ENCODE results near the gene SHMT2.

The SHMT2 gene

DNA sequence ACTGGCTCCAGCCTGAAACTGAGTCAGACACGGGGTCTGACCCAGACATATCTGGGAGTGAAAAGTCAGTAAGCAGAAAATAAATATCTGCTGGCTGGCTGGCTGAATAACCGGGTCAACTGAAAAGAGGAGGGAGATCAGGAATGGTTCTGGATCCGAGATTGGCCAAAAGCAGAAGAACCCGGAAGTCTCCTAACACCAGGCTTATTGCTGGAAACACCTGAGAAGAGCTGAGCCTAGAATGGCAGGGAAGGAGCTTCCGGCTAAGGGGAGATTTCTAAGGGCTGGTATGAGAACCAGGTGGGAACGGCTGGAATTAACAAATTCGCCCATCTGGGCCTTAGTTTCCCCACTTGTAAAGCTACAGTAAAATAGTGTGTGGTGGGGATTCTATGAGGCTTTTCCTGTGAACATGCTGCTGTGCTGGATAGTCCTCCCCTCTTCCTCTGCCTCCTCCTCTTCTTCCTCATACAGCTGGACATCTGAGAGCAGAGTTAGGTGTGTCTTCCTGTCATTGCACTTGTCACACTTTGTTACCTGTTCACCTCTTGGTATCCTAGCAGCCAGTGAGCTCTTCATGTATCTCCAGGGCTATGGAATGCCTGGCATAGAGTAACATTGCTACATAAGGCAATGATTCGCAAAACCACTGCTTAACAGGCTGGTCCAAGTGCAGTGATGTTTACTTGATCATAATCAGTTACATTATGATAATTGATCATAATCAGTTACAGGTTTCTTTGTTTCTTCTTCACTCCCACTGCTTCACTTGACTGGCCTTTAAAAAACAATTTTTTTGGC, 2.0 kb upstream of the SHMT2 start:
- DNase-seq: no peak

GRCh38 chr12:57229046-57229633, 371 bp upstream of the SHMT2 start:
- DNase-seq: no peak

GRCh38 chr12:57230381-57231155, 1.1 kb downstream of the SHMT2 start:
- DNase-seq: no peak

- DNase-seq: no peak
Measured at GRCh38 chr12:57231276-57232021, 1.9 kb downstream of the SHMT2 start.

DNA sequence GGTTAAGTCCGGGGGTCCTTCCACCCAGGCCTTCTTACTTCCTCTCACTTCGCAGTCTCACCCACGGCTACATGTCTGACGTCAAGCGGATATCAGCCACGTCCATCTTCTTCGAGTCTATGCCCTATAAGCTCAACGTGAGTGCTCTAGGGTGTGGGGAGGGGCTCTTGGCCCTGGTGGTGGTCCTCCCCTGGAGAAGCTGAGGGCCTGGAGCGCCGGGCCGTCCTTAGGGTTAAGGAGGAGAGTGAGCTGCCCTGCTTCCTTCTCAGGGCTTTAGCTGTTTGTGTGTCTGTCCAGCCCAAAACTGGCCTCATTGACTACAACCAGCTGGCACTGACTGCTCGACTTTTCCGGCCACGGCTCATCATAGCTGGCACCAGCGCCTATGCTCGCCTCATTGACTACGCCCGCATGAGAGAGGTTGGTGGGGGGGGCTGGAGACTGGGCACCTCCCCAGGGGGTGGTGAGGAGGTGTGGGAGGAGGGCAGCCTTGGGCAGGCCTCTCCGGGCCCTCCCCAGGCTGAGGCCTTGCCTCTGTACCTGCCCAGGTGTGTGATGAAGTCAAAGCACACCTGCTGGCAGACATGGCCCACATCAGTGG, 2.7 kb downstream of the SHMT2 start:
- DNase-seq: no peak

DNA sequence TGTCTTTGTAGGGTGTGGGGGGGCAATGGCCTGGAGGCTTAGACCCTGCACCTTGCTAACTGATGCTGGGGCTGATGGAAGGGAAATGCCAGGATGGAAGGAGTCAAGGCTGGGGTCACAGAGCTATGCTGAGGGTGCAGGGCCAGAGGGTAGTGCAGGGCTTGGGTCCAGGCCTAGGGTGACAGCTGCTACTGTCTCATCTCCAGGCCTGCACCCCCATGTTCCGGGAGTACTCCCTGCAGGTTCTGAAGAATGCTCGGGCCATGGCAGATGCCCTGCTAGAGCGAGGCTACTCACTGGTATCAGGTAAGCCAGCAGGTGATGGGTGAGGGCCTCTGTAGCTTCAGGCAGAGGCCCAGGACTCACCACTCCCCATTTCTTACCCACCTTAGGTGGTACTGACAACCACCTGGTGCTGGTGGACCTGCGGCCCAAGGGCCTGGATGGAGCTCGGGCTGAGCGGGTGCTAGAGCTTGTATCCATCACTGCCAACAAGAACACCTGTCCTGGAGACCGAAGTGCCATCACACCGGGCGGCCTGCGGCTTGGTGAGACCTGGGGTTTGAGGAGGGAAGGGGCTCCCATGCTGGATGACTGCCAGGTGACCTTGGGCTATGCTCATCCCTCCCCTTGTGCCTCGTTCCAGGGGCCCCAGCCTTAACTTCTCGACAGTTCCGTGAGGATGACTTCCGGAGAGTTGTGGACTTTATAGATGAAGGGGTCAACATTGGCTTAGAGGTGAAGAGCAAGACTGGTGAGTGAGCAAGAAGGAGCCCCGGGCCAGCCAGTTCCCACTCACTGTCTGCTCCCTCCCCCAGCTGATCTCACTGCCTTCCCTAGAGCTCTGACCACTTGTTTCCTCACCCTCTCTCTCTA, 4.1 kb downstream of the SHMT2 start:
- no peak for DNase-seq

DNA sequence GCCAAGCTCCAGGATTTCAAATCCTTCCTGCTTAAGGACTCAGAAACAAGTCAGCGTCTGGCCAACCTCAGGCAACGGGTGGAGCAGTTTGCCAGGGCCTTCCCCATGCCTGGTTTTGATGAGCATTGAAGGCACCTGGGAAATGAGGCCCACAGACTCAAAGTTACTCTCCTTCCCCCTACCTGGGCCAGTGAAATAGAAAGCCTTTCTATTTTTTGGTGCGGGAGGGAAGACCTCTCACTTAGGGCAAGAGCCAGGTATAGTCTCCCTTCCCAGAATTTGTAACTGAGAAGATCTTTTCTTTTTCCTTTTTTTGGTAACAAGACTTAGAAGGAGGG, 4.7 kb downstream of the SHMT2 start:
- DNase-seq: no peak

DNA sequence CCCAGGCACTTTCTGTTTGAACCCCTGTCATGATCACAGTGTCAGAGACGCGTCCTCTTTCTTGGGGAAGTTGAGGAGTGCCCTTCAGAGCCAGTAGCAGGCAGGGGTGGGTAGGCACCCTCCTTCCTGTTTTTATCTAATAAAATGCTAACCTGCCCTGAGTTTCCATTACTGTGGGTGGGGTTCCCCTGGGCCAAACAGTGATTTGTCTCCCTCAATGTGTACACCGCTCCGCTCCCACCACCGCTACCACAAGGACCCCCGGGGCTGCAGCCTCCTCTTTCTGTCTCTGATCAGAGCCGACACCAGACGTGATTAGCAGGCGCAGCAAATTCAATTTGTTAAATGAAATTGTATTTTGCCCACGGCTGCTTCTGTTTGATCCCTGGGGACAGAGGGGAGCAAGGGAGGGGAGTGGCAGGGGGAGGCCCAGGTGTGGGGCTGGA, 5.1 kb downstream of the SHMT2 start:
- no peak for DNase-seq

GRCh38 chr12:57235017-57235727, 5.7 kb downstream of the SHMT2 start:
- DNase-seq: peak; percentile 56

- no peak for DNase-seq
Measured at GRCh38 chr12:57235728-57236131, 6.2 kb downstream of the SHMT2 start.

- no peak for DNase-seq
Measured at GRCh38 chr12:57236201-57236924, 6.9 kb downstream of the SHMT2 start.

- no peak for DNase-seq
Measured at GRCh38 chr12:57236925-57237595, 7.5 kb downstream of the SHMT2 start.

GRCh38 chr12:57237596-57237931, 8.1 kb downstream of the SHMT2 start:
- DNase-seq: no peak

DNA sequence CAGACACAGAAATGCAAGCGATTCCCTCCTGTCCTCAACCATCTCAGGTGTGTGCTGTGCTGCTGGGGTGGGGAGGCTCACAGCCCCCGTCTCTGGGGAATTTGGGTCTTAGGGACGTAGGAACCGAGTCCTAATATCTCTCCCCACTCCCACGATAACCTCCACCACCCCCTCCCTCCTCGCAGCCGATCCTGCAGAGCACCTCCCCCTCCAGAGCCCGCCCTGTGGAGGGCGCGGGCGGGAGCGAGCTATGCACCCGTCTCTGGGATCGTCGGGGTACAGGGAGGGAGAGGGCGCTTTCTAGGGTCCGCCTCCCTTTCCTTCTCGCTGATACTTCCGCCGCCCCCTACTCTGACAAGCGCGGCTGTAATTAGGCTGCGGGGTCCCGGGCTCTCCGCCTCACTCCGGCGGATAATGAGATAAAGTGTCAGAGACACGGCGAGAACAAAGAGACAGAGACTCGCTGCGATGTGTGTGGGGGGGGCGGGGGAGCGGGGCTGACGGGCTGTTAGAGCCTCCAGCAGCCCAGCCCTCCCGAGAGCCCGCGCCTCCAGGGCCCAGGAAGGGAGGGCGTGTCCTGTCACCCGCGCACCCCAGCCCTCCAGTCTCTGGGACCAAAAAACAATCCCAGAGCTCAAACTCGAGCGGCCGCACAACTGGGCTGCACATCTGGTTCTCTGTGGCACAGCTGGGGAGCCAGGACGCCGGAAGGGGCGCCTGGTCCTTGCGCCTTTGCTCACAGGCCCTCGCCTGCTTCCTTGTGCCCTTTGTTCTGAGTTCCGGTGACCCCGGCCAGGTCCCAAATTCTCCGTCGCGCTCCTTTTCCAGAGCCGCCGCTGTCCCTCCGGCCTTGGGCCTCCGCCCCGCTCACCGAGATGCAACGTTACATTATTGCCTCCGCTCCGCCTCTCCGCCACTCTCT, 8.7 kb downstream of the SHMT2 start:
- DNase-seq: no peak

- DNase-seq: peak; percentile 86
Measured at GRCh38 chr12:57238854-57239554, 9.5 kb downstream of the SHMT2 start.

DNA sequence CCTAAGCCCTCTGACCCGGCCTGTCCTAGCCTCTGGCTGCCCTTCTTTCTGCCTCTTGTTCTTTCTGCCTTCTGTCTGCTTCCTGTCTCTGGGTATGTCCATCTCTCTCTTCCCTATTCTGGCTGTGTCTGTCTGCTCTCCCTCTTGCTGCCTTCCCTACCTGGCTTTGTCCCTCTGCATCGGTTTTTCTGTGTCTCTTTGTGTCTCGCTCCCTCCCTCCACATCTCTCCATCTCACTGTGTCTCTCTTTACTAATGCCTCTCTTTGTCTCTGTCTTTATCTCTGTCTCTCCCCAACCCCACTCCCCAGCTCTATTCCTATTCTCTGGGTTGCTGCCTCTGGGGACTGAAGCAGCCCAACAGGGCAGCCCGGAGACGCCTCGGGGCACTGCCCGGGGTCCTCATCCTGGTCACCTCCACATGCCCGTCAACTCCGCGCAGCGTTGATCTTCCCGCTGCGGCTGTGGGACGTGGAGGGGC, 10.1 kb downstream of the SHMT2 start:
- no peak for DNase-seq

GRCh38 chr12:57240066-57240921, 10.8 kb downstream of the SHMT2 start:
- peak; percentile 69 for DNase-seq

All from fibroblast of skin of abdomen (primary cell).